Activated T-cell treated with anti-CD3 and anti-CD28 coated beads for 24 hours (primary cell): ENCODE measurements around the gene LENG8.
"Not testable (repeated sequence)": the region's sequence is repeated elsewhere in the genome, so short reads cannot be mapped to it uniquely, and the experiment has no call there.

ENCODE experiments used
- DNase-seq: peaks from one replicate; pipeline ENCODE4 v3.0.0-alpha.2; 2020; ENCODE audit warnings: low read depth

The LENG8 gene

GRCh38 chr19:54444737-54445136 is 4.3 kb upstream of the LENG8 start:
- DNase-seq: no peak

DNA sequence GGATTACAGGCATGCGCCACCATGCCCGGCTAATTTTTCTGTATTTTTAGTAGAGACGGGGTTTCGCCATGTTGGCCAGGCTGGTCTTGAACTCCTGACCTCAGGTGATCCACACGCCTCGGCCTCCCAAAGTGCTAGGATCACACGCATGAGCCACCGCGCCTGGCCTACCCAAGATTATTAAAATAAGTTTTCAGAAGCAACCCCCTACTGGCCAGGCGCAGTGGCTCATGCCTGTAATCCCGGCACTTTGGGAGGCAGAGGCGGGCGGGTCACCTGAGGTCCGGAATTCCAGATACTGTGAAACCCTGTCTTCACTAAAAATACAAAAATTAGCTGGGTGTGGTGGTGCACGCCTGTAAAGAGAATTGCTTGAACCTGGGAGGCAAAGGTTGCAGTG is 2.6 kb upstream of the LENG8 start:
- DNase-seq: not testable (repeated sequence)

DNA sequence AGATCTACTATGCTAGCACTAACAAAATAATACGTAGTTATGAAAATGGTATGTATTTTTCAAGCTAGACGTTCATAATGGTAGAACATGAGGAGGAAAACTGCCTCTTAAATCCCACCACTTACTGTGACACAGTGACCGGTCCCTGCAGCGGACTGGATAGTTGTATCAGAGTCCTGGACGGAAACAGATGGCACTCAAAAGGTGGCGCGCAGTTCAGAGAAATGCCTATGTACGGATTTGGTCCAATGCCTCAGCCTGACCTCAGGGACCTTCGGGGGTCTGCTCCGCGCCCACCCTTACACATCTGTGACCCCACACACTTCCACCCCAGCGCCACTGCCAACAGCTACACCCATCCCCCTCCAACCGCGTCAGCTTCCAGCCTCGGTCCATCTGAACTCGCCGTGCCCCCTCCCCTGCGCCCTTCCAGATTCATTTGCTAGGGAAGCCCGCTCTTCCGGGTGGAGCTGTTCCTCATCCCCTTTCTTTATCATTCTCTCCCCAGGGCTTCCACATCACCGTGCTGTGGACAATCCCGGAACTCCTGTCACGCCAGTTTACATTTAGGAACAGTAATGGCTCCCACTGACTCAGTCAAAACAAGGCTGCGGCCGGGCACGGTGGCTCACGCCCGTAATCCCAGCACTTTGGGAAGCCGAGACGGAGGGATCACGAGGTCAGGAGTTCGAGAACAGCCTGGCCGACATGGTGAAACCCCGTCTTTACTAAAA is 792 bp upstream of the LENG8 start:
- DNase-seq: peak; percentile 36

- no peak for DNase-seq
Measured at GRCh38 chr19:54449701-54450069, 686 bp downstream of the LENG8 start.

DNA sequence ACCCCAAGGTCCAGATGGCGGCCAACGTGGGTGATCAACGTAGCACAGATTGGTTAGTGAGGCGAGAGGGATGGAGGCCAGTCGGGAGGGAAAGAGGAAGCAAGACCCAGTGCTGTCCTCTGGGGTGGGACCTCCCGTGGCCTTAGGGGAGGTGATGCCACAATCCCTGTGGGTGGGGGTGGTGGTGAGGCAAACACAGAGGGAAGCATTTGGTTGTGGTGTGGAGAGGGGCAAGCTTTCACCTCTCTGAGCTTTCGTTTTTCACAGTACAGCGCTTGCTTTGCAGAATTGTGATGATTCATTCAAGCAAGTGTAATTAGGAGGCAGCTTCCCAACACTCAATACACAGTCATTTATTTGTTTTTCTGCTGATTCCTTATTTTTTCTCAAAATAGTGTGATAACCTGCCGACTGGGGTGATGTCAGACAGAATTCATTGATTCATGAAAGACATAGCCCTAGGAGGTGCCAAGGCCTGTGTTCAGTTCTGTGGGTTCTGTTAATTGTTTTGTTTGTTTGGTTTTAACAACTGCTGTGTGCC is 2.4 kb downstream of the LENG8 start:
- no peak for DNase-seq

DNA sequence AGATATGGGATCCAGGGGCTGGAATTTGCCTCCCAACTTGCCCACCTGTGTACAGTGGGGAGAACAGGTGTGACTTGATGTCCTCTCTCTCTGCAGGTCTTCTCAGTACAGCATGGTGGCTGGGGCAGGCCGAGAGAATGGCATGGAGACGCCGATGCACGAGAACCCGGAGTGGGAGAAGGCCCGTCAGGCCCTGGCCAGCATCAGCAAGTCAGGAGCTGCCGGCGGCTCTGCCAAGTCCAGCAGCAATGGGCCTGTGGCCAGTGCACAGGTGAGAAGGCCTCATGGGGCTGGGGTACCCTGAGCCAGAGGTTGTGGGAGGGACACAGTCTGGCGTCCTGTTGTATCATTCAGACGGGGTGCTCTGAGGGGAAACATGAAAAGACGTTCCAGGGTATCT is 3.0 kb downstream of the LENG8 start:
- no peak for DNase-seq

- DNase-seq: no peak
Measured at GRCh38 chr19:54452626-54453025, 3.6 kb downstream of the LENG8 start.

DNA sequence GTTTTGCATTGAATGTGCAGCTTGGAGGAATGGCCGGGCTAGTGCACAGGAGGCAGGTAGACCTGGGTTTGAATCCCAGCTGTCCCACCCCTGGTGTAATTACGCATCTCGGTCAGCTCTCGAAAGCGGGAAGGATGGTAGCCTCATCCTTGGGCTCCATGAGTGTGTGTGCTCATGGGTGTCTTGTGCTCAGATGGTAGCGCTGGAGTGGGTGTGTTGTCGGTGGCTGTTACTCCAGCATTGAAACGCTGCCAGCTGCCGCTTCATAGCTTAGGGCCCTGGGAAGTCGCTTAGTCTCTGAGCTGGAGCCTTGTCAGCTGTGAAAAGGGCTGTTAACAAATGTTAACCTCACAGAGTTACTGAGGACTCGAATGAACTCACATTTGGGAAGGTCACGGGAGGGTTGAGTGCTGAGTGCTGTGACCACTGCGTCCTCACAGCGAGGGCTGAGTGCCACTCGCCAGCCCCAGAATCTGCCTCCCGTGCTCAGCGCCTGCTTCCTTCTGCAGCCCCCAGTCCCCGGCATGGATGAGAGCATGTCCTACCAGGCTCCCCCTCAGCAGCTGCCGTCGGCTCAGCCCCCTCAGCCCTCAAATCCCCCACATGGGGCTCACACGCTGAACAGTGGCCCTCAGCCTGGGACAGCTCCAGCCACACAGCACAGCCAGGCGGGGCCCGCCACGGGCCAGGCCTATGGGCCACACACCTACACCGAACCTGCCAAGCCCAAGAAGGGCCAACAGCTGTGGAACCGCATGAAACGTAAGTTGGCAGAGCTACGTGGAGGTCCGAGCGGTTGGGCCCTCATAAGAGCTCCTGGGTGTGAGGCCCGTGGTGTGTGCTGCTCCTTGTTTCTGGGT is 5.2 kb downstream of the LENG8 start:
- DNase-seq: no peak

GRCh38 chr19:54454781-54455675 is 6.0 kb downstream of the LENG8 start:
- no peak for DNase-seq

DNA sequence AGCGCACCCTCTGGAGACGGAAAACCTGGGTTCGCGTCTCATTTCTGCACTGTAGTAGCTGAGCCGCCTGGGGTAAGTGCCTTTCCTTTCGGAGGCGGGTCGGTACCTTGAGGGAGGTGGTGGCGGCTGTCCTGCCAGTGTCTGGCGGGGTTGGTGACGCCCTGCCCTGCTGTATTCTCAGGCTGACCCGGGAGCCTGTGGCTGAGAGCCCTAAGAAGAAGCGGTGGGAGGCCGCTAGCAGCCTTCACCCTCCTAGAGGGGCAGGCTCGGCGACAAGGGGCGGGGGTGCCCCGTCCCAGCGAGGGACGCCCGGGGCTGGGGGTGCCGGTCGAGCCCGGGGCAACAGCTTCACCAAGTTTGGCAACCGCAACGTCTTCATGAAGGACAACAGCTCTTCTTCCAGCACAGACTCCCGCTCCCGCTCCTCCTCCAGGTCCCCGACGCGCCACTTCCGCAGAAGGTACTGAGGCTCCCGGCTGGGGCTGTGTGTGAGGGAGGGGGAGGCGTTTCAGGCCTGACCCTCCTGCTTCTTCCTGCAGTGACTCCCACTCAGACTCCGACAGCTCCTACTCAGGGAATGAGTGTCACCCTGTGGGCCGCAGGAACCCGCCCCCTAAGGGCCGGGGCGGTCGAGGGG is 6.9 kb downstream of the LENG8 start:
- no peak for DNase-seq

- no peak for DNase-seq
Measured at GRCh38 chr19:54456423-54457373, 7.7 kb downstream of the LENG8 start.

DNA sequence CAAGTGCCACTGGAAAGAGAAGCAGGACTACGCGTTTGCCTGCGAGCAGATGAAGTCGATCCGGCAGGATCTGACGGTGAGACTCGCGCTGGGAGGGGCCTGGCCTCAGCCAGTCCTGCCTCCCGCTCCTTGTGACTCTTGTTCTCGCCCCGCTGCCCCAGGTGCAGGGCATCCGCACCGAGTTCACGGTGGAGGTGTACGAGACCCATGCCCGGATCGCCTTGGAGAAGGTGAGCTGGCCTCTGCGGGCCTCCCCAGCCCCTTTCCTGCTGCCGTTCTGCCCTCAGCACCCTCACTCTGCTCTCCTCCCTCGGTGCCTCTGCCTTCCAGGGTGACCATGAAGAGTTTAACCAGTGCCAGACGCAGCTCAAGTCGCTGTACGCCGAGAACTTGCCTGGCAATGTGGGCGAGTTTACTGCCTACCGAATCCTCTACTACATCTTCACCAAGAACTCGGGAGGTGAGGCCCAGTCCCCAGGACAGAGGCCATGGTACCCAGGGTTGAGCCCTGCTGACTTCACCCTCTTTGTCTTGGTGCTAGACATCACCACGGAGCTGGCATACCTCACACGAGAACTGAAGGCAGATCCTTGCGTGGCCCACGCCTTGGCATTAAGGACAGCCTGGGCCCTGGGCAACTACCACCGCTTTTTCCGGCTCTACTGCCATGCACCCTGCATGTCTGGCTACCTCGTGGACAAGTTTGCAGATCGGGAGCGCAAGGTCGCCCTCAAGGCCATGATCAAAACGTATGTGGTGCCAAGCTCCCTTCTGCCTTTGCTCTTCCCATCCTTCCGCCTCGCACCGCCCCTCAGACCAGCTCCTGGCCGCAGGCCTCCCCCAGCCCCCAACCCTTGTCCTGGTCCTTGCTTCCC is 9.0 kb downstream of the LENG8 start:
- DNase-seq: no peak

DNA sequence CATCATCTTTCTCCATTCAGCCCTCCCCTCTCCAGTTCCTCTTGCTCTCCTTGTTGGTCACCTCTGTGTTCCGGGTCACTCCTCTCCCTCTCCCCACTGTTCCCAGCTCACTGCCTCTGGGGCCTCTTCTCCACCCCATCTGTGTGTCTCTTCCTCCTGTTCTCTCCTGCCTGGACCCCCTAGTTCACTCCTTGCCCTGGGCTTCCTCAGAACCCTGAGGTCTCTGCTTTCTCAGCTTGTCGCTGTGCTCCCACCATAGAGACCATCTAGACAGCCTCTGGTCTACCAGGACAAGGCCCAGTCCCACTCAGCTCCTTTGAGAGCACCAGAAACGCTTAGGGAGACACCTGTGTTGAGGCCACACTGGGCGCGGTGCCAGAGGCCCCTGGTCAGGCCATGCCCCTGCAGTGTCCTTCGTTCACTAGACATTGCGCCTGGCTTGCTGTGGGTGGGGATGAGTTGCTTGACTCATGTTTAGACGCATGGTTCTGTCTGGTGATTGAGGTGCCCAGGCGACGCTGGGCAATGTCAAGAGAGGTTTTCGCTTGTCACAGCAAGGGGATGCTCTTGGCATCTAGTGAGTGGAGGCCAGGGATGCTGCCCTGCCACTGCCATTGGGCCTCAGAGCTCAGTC is 9.8 kb downstream of the LENG8 start:
- no peak for DNase-seq

GRCh38 chr19:54459282-54460229 is 10.6 kb downstream of the LENG8 start:
- DNase-seq: no peak

GRCh38 chr19:54460230-54461005 is 11.4 kb downstream of the LENG8 start:
- DNase-seq: no peak

GRCh38 chr19:54461210-54461609 is 12.2 kb downstream of the LENG8 start:
- DNase-seq: no peak

GRCh38 chr19:54461613-54462012 is 12.6 kb downstream of the LENG8 start:
- DNase-seq: no peak
